Right cardiac atrium (tissue), 5 donors: ENCODE results near the gene RAB30. TPM values are rescaled to one million over a fixed set of nuclear protein-coding genes. Genes with fewer than 3 reads are reported as not detected.

Experiments
- ATAC-seq, 2 donors: fragments of 200-7000 bp; cut with Tn5 transposase; one replicate each; pipeline versions ENCODE4 v1.8.0 to v1.9.1; 2020; ENCODE audit warnings: moderate library complexity in 2 of 2, mild to moderate bottlenecking in 1 of 2
- DNase-seq, 3 donors: peaks; one replicate each; pipeline ENCODE4 v3.0.0-alpha.2; 2020
- H3K27ac ChIP-seq: one replicate; pipeline ENCODE4 v1.5.1; 2013; ENCODE audit warnings: mild to moderate bottlenecking, low read length, control low read depth, moderate library complexity
- H3K27me3 ChIP-seq: one replicate; pipeline ENCODE4 v1.6.1; 2013; ENCODE audit not compliant: control insufficient read depth, insufficient read depth
- H3K4me1 ChIP-seq: one replicate; pipeline ENCODE4 v1.6.1; 2013; ENCODE audit warnings: low read length; ENCODE audit not compliant: control insufficient read depth, insufficient read depth
- H3K4me3 ChIP-seq: one replicate; pipeline ENCODE4 v1.5.1; 2013; ENCODE audit warnings: low read length, control low read depth
- H3K9me3 ChIP-seq: one replicate; pipeline ENCODE4 v1.6.1; 2013; ENCODE audit warnings: low read length; ENCODE audit not compliant: control insufficient read depth
- WGBS: extraction: QIAGEN DNeasy Blood & Tissue Kit; methylation state at CpG from one replicate; pipeline ENCODE4 v1.1.7; 2013; 5-methylcytosine and 5-hydroxymethylcytosine counted together
- intact Hi-C, 4 donors: fragments of 100-400 bp; cut with DNase I; formaldehyde crosslinking; loops; one replicate each; pipeline versions ENCODE4 v1.11.0 to v1.14.0; 2022 to 2023
- polyA plus RNA-seq: library from polyadenylated mRNA; stranded (reverse); fragments of 200-250 nt; gene quantifications from one replicate; pipeline ENCODE4 v1.2.3, GENCODE V29; 2013
- total RNA-seq, 4 donors: library from RNA; stranded (reverse); fragmentation: NEBNext Ultra II Directional; extraction: Animal tissue kit (Norgen Biotek cat#: 25700); gene quantifications; one replicate each; pipeline ENCODE4 v1.2.1, GENCODE V29; 2021
- donor health status: healthy with polysubstance abuse.
- donor health status: DM: no; HTN: yes; CAD: no.
- donor health status: DM: no; HTN: no; CAD: no.
- donor health status: DM: no; HTN: yes; CAD: no; lungs with severe emphysema.
- donor health status: DM: yes; HTN: yes; CAD: no.

RAB30 gene
- total and polyA plus RNA-seq, 5 donors = 4.6 to 30.6 (median 24.1) TPM

DNA sequence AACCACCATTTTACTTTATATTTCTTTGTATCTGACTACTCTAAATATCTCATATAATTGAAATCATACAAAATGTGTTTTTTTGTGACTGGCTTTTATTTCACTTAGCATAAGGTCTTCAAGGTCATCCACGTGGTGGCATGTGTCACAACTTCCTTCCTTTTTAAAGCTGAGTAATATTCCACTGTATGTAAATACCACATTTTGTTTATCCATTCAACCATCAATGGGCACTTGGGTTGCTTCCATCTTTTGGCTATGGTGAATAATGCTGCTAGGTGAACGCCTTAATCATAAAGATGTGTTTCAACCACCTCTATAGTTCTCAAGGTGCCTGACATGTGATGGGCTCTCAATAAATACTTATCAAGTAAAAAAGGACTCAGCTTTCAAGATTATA lies 15.5 kb downstream of the RAB30 start:
- H3K27ac ChIP-seq = no peak overlapping the region

DNA sequence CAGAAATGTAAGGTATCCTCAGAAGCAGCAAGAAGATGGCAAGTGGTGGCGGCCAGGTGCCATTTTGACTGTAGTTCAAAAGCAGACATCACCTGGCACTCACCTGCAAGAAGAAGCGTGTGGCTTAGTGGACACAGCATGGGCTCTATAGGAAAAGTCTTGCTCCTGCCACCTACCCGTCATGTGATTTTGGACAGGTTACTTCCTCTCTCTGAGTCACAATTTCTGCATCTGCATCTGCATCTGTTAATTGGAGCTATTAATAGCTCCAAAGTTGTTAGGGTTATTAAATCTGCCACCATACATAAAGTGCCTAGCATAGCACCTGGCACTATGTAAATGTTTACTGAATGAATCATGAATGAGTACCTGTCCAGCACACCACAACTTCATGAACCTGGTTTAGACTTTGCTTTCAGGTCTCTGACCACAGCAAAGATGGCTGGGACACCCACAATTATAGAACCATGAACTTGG lies 16.8 kb downstream of the RAB30 start:
- Histone ChIP-seq H3K27me3 (no peaks in the 10 kb centered on the region), H3K4me1 (peaks cover 15% of the 10 kb centered on the region), H3K4me3 (no peak overlapping the region), H3K27ac (no peak overlapping the region), H3K9me3 (no peaks in the 10 kb centered on the region)
- DNase-seq (no peak), ATAC-seq (no peak)
- intact Hi-C loops = no loop called here
- 97% methylated on average over 3 of the region's 3 CpGs for WGBS

More for the DNA sequence above, 15.5 kb downstream of the RAB30 start:
- intact Hi-C loops = no loop called here
- no peaks in the 10 kb centered on the region for H3K9me3 ChIP-seq
- no peak for DNase-seq
- peaks cover 19% of the 10 kb centered on the region for H3K4me1 ChIP-seq
- WGBS = 77% methylated on average over 2 of the region's 2 CpGs
- no peaks in the 10 kb centered on the region for H3K27me3 ChIP-seq
- H3K4me3 ChIP-seq = no peak overlapping the region
- ATAC-seq = no peak

DNA sequence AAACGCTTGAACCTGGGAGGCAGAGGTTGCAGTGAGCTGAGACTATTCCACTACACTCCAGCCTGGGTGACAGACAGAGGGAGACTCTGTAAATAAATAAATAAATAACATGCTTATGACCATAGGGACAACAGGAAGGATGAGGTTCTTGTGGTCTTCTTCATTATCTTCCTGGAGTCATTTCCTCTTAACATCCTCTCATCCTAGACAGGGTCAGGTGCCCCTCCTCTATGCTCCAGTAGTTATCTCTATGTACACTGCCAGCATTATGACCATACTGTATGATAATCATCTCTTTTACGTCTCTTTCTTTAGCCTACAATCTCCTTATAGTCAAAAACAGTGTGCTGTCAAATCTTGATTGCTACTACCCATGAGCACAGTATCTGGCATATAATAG lies 17.7 kb downstream of the RAB30 start:
- Histone ChIP-seq H3K4me3 (no peak overlapping the region), H3K4me1 (peaks cover 15% of the 10 kb centered on the region), H3K27me3 (no peaks in the 10 kb centered on the region), H3K27ac (no peak overlapping the region), H3K9me3 (no peaks in the 10 kb centered on the region)
- ATAC-seq = no peak
- intact Hi-C loops = no loop called here
- 88% methylated on average over 2 of the region's 2 CpGs for whole genome bisulfite sequencing
- no peak for DNase-seq

DNA sequence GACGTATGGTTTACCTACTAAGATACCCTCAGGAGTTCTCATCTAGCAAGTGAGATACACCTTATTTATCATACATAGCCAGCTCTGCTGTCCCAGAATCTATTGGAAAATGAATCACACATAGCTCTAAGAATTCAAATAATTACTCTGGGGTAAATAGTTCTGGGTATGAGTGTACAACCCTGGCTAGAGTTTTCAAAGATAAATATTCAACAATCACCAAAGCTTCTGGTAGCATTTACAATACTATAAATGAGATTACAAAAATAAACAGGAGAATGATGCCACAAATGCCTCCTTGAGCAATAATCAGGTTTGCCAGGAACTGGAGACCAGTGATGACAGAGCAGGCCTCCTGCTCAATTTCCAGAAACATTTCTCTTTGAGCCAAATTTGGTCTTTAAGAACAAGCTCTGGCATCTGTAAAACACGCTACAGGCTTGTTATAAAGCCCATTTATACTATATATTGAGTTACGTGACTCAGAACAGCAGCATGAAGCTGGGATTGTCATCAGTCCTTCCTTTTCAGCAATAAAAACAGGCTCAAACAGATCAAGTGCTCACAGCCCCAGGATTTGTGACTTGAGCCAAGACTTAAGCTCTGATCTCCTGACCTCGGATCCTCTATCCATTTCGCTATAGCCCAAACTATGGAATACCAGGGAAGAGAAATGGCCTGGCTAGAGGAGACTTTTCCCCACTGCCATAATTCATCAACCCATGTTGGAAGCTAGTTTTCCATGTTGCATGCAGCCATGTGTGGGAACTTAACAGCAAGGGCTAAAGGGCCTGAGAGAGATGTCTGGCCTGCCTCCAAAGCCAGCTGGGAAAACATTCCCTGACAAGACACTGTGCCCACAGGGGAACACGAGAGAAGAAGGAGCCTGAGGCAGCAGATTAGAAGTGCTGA lies 19.7 kb downstream of the RAB30 start:
- ATAC-seq = peak; percentile 71 to 75
- no peak overlapping the region for H3K4me3 ChIP-seq
- intact Hi-C loops = no loop called here
- no peaks in the 10 kb centered on the region for H3K9me3 ChIP-seq
- H3K27ac ChIP-seq = peak overlapping the region; percentile 32
- H3K27me3 ChIP-seq = no peaks in the 10 kb centered on the region
- H3K4me1 ChIP-seq = peaks cover 18% of the 10 kb centered on the region
- 56% methylated on average over 6 of the region's 6 CpGs for WGBS
- peak; percentile 56 to 74 (median 68) for DNase-seq

DNA sequence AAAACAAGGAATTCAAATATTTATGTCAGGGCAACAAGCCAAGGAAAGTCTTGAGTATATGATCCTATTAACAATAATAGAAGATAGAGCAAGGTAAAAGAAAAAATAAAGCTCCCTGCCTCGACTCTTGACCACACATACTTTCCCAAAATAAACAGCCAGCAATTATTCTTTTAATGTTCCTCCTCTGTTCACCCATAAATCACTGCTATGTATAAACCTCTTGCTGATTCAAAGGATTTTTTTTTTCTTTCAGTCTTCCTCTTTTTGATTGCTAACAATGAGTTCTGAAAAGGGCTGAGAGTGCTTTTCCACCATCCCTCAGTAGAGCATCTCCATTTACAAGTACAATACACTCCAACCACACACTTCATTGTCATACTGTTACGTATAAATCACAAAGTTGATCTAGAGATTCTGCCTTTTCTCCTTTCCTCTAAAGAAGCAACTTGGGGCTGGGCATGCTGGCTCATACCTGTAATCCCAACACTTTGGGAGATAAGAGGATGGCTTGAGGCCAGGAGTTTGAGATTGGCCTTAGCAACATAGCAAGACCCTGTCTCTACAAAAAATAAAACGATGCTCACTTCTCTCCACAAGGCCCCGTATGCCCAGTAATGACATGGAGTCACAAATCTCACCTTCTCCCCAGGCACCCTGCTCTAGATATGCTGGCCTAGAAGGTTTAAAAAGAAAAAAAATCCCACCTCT lies 24.0 kb downstream of the RAB30 start:
- intact Hi-C loops = no loop called here
- Histone ChIP-seq H3K27ac (no peak overlapping the region), H3K4me1 (peaks cover 18% of the 10 kb centered on the region), H3K27me3 (no peaks in the 10 kb centered on the region), H3K9me3 (no peaks in the 10 kb centered on the region), H3K4me3 (no peak overlapping the region)
- no peak for ATAC-seq
- DNase-seq = no peak
- 65% methylated on average over 4 of the region's 4 CpGs for WGBS

DNA sequence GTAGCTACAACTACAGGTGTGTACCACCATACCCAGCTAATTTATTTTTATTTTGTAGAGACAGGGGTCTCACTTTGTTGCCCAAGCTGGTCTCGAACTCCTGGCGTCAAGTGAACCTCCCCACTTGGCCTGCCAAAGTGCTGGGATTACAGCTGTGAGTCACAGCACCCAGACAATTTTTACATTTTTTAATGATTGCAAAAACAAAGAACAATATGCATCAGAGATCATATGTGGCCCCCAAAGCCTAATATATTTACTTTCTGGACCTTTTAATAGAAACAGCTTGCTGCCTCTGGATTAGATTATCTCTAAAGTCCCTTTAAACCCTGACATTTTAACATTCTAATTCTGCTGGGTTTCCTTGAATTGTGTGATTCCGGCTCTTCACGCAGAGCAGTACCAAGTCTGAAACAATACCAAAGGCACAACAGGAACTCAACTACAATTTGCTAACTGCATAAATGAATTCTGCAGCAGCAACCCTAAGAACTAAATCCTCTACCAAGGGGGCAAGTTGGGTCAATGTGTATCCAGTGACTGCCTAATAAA lies 25.0 kb downstream of the RAB30 start:
- H3K4me1 ChIP-seq = peaks cover 9% of the 10 kb centered on the region
- intact Hi-C loops = no loop called here
- H3K4me3 ChIP-seq = no peak overlapping the region
- ATAC-seq = peak; percentile 47 to 66
- DNase-seq = no peak
- H3K27me3 ChIP-seq = no peaks in the 10 kb centered on the region
- H3K27ac ChIP-seq = peak overlapping the region; percentile 52
- no peaks in the 10 kb centered on the region for H3K9me3 ChIP-seq
- 70% methylated on average over 4 of the region's 4 CpGs for WGBS

DNA sequence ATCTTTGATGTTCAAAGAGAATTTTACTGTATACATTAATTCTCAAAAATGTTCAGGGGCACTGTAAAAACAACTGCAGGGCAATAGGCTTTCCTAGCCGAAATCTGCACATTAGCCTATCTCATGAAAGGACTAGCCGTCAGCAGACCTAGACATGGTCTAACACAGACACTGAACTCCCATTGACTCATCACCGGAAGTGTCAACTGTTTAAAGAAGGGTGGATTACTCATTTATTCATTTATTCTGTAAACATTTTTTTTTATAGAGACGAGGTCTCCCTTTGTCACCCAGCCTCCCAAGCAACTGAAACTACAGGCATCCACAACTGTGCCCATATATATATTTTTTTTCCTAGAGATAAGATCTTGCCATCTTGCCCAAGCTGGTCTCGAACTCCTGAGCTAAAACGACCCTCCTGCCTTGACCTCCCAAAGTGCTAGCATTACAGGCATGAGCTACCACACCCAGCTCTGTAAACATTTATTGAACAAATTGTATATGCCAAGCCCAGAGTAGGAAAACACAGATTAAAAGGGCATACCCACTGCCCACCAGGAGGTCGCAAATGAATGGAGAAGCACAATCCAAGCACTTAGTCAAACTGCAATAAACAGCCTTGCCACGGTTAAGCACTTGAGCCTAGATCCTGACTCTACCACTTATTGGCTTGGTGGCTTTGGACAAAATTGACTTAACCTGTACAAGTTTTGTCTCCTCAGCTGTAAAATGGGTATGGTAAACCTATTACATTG lies 26.6 kb downstream of the RAB30 start:
- Histone ChIP-seq H3K4me3 (no peak overlapping the region), H3K27me3 (no peaks in the 10 kb centered on the region), H3K9me3 (no peaks in the 10 kb centered on the region), H3K4me1 (peaks cover 9% of the 10 kb centered on the region), H3K27ac (no peak overlapping the region)
- no peak for DNase-seq
- WGBS = 80% methylated on average over 8 of the region's 8 CpGs
- ATAC-seq = no peak
- intact Hi-C loops = no loop called here

DNA sequence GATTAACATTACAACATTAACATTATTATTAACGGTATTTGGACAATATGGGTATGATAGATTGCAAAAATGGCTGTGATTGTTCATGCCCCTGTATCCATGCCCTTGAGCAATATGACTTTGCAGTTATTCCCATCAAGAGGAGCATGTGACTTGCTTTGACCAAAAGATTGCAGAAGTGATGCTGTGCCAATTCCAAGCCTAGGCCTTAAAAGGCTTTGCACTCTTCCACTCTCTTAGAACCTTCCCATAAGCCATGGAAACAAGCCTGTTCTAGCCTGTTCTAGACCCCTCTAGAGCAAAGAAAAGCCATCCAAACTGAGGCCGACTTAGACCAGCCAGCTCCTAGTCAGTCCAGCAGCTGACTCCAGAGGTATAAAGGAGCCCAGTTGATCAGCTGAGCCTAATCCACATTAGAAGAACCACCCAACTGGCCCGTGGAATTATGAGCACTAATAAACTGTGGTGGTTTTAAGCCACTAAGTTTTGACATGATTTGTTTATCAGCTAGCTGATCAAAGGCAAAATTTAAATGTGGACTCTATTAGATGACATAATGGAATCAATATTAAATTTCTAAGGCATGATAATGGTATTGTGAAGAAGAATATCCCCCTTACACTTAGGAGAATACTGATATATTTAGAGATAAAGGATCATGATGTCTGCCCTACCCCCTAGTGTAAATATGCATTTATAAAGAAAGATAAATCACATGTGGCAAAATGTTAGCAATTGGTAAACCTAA lies 28.6 kb downstream of the RAB30 start:
- ATAC-seq = peak; percentile 27 to 50
- 88% methylated on average over 3 of the region's 3 CpGs for WGBS
- Histone ChIP-seq H3K4me3 (no peak overlapping the region), H3K4me1 (peaks cover 7% of the 10 kb centered on the region), H3K9me3 (no peaks in the 10 kb centered on the region), H3K27ac (no peak overlapping the region), H3K27me3 (no peaks in the 10 kb centered on the region)
- DNase-seq = no peak
- intact Hi-C loops = no loop called here

DNA sequence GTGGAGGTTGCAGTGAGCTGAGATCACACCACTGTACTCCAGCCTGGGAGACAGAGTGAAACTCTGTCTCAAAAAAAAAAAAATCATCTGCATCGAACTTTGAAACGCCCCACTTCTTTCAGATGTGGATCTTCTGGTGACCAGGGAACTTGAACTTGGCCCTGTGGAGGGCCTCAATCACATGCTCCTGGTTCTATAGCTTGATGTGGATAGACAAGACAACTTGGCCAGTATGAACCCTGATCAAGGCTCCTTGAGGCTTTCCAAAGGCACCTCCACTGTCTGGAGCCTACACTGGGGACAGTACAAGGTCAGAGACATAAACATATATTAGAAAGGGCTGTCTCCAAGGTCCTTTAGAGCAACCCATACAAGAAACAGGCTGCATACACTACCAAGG lies 30.6 kb downstream of the RAB30 start:
- Histone ChIP-seq H3K9me3 (no peaks in the 10 kb centered on the region), H3K4me3 (no peak overlapping the region), H3K4me1 (peaks cover 5% of the 10 kb centered on the region), H3K27ac (no peak overlapping the region), H3K27me3 (no peaks in the 10 kb centered on the region)
- ATAC-seq (no peak), DNase-seq (no peak)
- intact Hi-C loops = no loop called here
- 98% methylated on average over 2 of the region's 2 CpGs for WGBS

DNA sequence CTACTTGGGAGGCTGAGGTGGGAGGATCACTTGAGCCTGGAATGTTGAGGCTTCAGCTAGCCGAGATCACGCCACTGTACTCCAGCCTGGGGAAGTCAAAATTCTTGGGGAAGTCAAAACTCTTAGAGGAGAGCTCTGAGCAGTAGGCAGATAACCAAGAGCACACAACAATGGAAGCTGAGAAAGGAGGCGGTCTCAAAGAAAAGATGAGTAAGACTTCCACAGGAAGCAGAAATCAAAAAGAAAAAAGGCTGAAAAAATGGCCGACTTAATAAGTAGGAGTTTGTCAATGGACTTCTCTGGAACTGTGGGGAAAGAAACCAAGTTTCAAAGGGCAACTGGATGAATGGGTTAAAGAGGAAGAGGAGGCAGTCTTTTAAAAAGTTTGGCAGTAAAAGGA lies 32.1 kb downstream of the RAB30 start:
- intact Hi-C loops = no loop called here
- 91% methylated on average over 4 of the region's 4 CpGs for WGBS
- Histone ChIP-seq H3K4me3 (no peak overlapping the region), H3K27me3 (no peaks in the 10 kb centered on the region), H3K4me1 (peaks cover 11% of the 10 kb centered on the region), H3K9me3 (no peaks in the 10 kb centered on the region), H3K27ac (no peak overlapping the region)
- DNase-seq (no peak), ATAC-seq (no peak)
